NT2/D1 (cell line): ENCODE results near the gene SORCS1.

Experiments used
- DNase-seq: peaks from one replicate; pipeline ENCODE4 v3.0.0-alpha.2; 2011; ENCODE audit warnings: low read depth, low spot score
- H3K27me3 ChIP-seq: 2 replicates; pipeline ENCODE4 v1.6.0; 2011; ENCODE audit warnings: mild to moderate bottlenecking; ENCODE audit not compliant: insufficient read length, insufficient read depth
- H3K36me3 ChIP-seq: 2 replicates; pipeline ENCODE4 v1.6.1; 2011; ENCODE audit warnings: mild to moderate bottlenecking, low read length, mixed read lengths; ENCODE audit not compliant: insufficient read depth, insufficient read length
- H3K4me1 ChIP-seq: 2 replicates; pipeline ENCODE4 v1.5.1; 2011; ENCODE audit not compliant: insufficient read depth, insufficient read length
- H3K4me3 ChIP-seq: 2 replicates; pipeline ENCODE4 v1.5.1; 2011; ENCODE audit warnings: low read depth; ENCODE audit not compliant: insufficient read length
- H3K9ac ChIP-seq: 2 replicates; pipeline ENCODE4 v1.6.0; 2011; ENCODE audit warnings: low read depth; ENCODE audit not compliant: insufficient read length
- H3K9me3 ChIP-seq: 2 replicates; pipeline ENCODE4 v1.5.1; 2011; ENCODE audit warnings: mild to moderate bottlenecking, low read length; ENCODE audit not compliant: insufficient read depth
- SUZ12 ChIP-seq: IDR thresholded peaks from 2 replicates; pipeline ENCODE4 v1.6.1; 2011; ENCODE audit not compliant: insufficient read length, insufficient read depth; ENCODE audit errors: extremely low read depth
- YY1 ChIP-seq: IDR thresholded peaks from 2 replicates; pipeline ENCODE4 v1.6.1; 2011; ENCODE audit not compliant: insufficient read length, insufficient read depth
- ZNF274 ChIP-seq: IDR thresholded peaks from 2 replicates; pipeline ENCODE4 v1.6.1; 2011; ENCODE audit warnings: mild to moderate bottlenecking, low read depth, low read length

SORCS1 gene

DNA sequence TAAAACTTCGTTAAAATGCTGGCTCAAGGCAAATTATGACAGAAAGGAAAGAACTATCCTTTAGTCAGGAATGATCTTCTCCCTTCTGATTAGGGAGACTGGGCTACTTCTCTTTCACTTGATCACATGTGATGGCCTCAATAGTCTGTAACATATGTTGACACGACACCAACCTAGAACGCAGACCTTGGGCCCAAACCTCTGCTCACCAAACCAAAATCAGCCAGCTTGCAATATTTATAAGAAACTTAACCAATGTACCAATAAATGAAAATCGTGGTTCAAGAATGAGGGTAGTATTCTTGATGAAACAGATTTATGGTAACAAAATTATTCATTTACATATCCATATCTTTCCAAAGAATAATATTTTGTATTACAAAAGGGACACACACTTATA lies 361.6 kb downstream of the SORCS1 start:
- no peaks in the 10 kb centered on the region for H3K36me3 ChIP-seq
- no peaks in the 10 kb centered on the region for H3K4me1 ChIP-seq
- no peaks in the 10 kb centered on the region for H3K9me3 ChIP-seq
- H3K4me3 ChIP-seq, result no peak overlapping the region
- H3K27me3 ChIP-seq, result no peaks in the 10 kb centered on the region
- TF ChIP-seq YY1, result no peak
- DNase-seq, result no peak
- no peak overlapping the region for H3K9ac ChIP-seq

DNA sequence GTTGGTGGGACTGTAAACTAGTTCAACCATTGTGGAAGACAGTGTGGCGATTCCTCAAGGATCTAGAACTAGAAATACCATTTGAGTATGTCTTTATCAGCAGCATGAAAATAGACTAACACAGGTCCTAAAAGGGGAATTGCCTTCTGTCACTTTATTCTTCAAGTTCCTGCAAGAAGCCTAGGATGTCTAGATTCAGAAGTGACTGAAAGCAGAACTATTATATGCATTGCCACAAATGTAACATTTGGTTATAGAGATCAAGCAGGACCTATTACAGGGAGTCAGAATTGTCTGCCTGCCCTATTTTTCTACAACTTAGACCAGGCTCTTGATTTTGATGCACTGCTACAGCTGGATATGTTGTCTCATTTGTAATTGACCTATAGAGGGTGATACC lies 364.7 kb downstream of the SORCS1 start:
- no peak for DNase-seq
- no peaks in the 10 kb centered on the region for H3K36me3 ChIP-seq
- no peak for TF ChIP-seq SUZ12
- no peak overlapping the region for H3K4me3 ChIP-seq
- no peaks in the 10 kb centered on the region for H3K4me1 ChIP-seq
- H3K27me3 ChIP-seq, result no peaks in the 10 kb centered on the region
- no peaks in the 10 kb centered on the region for H3K9me3 ChIP-seq
- no peak overlapping the region for H3K9ac ChIP-seq

DNA sequence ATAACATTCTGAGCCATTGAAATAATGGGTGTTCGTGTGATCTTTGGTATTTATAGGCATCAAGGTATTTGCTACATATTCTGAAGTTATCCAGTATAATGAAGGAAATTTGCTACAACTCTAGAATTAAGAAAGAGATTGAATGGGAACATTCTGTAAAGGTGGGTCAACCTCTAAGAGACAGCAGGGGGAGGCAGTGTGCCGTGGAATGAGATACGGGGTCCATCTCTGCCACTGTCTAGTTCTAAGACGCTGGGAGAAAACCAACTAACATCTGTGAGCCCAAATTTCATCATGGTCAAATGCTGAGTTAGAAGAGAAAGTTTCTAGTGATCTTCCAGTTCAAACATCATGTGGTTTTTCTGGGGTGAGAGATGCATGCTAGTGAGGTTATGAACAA lies 368.9 kb downstream of the SORCS1 start:
- no peak overlapping the region for H3K9ac ChIP-seq
- TF ChIP-seq YY1, result no peak
- no peak for TF ChIP-seq ZNF274
- TF ChIP-seq SUZ12, result no peak
- DNase-seq, result peak; percentile 22
- H3K36me3 ChIP-seq, result no peaks in the 10 kb centered on the region
- H3K4me1 ChIP-seq, result no peaks in the 10 kb centered on the region
- H3K4me3 ChIP-seq, result no peak overlapping the region
- H3K27me3 ChIP-seq, result no peaks in the 10 kb centered on the region
- no peaks in the 10 kb centered on the region for H3K9me3 ChIP-seq

DNA sequence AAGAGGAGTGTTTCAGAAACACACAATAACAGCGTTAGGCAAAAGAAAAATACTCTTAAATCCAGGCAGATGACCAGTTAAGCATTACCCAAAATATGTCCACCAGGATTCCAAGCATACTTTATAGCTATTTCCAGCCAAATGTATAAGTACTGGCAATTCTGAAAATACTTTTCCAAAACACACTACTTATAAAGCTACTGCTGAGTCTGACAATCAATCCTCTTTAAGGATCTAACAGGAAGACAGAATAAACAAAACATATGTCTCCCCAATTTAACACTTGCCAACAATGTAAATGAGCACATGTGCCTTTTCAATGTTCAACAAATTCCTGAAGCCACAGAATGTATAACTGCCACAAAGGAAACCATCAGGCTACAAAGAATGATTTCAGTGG lies 370.9 kb downstream of the SORCS1 start:
- H3K27me3 ChIP-seq, result no peaks in the 10 kb centered on the region
- peaks cover 5% of the 10 kb centered on the region; the same call in 1 of the 2 replicates for H3K9me3 ChIP-seq
- H3K36me3 ChIP-seq, result no peaks in the 10 kb centered on the region
- H3K4me3 ChIP-seq, result no peak overlapping the region
- no peaks in the 10 kb centered on the region for H3K4me1 ChIP-seq
- no peak overlapping the region for H3K9ac ChIP-seq
- TF ChIP-seq YY1, result no peak
- no peak for TF ChIP-seq ZNF274
- TF ChIP-seq SUZ12, result no peak
- no peak for DNase-seq

DNA sequence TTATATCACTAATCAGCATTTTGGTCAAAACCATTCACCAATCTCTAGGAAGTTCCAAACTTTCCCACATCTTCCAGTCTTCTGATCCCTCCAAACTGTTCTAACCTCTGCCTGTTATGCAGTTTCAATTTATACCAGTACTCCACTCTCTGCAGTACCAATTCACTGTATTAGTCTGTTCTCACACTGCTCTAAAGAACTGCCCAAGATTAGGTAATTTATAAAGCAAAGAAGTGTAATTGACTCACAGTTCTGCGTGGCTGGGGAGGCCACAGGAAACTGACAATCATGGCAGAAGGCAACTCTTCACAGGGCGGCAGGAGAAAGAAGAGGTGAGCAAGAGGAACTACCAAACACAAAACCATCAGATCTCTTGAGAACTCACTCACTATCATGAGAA lies 374.9 kb downstream of the SORCS1 start:
- no peak for TF ChIP-seq SUZ12
- no peak for TF ChIP-seq YY1
- TF ChIP-seq ZNF274, result no peak
- no peaks in the 10 kb centered on the region for H3K4me1 ChIP-seq
- peaks cover 16% of the 10 kb centered on the region; the same call in 1 of the 2 replicates for H3K9me3 ChIP-seq
- H3K36me3 ChIP-seq, result no peaks in the 10 kb centered on the region
- H3K9ac ChIP-seq, result no peak overlapping the region
- H3K4me3 ChIP-seq, result no peak overlapping the region
- DNase-seq, result no peak
- no peaks in the 10 kb centered on the region for H3K27me3 ChIP-seq

DNA sequence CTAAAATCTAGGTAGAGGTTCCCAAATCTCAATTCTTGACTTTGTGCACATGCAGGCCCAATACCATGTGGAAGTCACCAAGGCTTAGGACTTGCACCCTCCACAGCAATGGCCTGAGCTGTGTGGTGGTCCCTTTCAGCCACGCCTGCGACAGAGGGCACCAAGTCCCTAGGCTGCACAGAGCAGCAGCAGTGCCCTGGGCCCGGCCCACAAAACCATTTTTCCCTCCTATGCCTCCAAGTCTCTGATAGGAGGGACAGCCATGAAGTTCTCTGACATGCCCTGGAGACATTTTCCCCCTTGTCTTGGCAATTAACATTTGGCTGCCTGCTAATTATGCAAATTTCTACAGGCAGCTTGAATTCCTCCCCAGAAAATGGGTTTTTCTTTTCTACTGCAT lies 375.5 kb downstream of the SORCS1 start:
- Histone ChIP-seq H3K36me3 (no peaks in the 10 kb centered on the region), H3K4me1 (no peaks in the 10 kb centered on the region), H3K27me3 (no peaks in the 10 kb centered on the region), H3K4me3 (no peak overlapping the region), H3K9ac (no peak overlapping the region), H3K9me3 (peaks cover 16% of the 10 kb centered on the region; the same call in 1 of the 2 replicates)
- DNase-seq, result no peak
- no peak for TF ChIP-seq SUZ12
- TF ChIP-seq YY1, result no peak
- TF ChIP-seq ZNF274, result no peak

DNA sequence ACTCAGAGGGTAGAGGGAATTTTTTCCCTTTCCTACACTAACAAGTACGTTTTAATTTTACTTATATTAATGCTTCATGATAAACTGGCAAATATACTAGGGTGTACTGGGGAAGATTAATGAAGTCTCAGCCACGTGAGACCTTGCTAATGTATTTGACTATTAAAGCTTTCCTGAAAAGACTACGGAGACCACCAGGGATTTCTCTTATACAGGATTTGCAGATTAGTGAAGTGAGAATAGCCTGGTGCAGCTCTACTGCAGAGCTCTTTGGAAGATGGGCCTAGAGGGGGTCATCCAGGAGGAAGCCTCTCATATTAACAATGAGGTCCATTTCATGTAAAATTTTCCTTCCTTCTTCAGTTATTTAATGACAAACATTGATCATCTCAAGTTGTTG lies 379.0 kb downstream of the SORCS1 start:
- no peaks in the 10 kb centered on the region for H3K4me1 ChIP-seq
- H3K9me3 ChIP-seq, result peaks cover 16% of the 10 kb centered on the region; the same call in 1 of the 2 replicates
- H3K4me3 ChIP-seq, result no peak overlapping the region
- no peaks in the 10 kb centered on the region for H3K36me3 ChIP-seq
- no peak for DNase-seq
- H3K27me3 ChIP-seq, result no peaks in the 10 kb centered on the region
- no peak overlapping the region for H3K9ac ChIP-seq
- TF ChIP-seq YY1 (no peak), ZNF274 (no peak), SUZ12 (no peak)

- no peak for DNase-seq
- no peaks in the 10 kb centered on the region for H3K27me3 ChIP-seq
Observed at GRCh38 chr10:106780632-106781031, 383.9 kb downstream of the SORCS1 start.

More at GRCh38 chr10:106780632-106781031, 383.9 kb downstream of the SORCS1 start:
- Histone ChIP-seq H3K9me3 (no peaks in the 10 kb centered on the region), H3K9ac (no peak overlapping the region), H3K4me1 (no peaks in the 10 kb centered on the region), H3K4me3 (no peak overlapping the region), H3K36me3 (no peaks in the 10 kb centered on the region)
- TF ChIP-seq ZNF274 (no peak), SUZ12 (no peak), YY1 (no peak)
